Parathyroid adenoma (tissue), 2 donors: ENCODE results near the gene CLSTN2.

Source experiments
- H2AFZ ChIP-seq: fragments of 300-600 bp; sonication (generic); one replicate; pipeline ENCODE4 v1.7.0; 2017; ENCODE audit warnings: antibody characterized with exemption, mild to moderate bottlenecking
- H3K27ac ChIP-seq: fragments of 300-600 bp; sonication (generic); one replicate; pipeline ENCODE4 v1.7.0; 2017
- H3K27me3 ChIP-seq: fragments of 300-600 bp; sonication (generic); one replicate; pipeline ENCODE4 v1.7.0; 2017; ENCODE audit warnings: low read length; ENCODE audit not compliant: control insufficient read depth, insufficient read depth
- H3K36me3 ChIP-seq: fragments of 300-600 bp; sonication (generic); one replicate; pipeline ENCODE4 v1.7.0; 2017; ENCODE audit warnings: low read length; ENCODE audit not compliant: control insufficient read depth, insufficient read depth
- H3K4me1 ChIP-seq: fragments of 300-600 bp; sonication (generic); one replicate; pipeline ENCODE4 v1.7.0; 2017; ENCODE audit warnings: control low read depth
- H3K4me2 ChIP-seq: fragments of 300-600 bp; sonication (generic); one replicate; pipeline ENCODE4 v1.7.0; 2017; ENCODE audit warnings: low read length
- H3K4me3 ChIP-seq: fragments of 300-600 bp; sonication (generic); one replicate; pipeline ENCODE4 v1.7.0; 2017; ENCODE audit warnings: low read depth, low read length
- H3K79me2 ChIP-seq: fragments of 300-600 bp; sonication (generic); one replicate; pipeline ENCODE4 v1.7.0; 2017; ENCODE audit warnings: control low read depth
- H3K9ac ChIP-seq: fragments of 300-600 bp; sonication (generic); one replicate; pipeline ENCODE4 v1.7.0; 2017; ENCODE audit warnings: mild to moderate bottlenecking
- H3K9me3 ChIP-seq: fragments of 300-600 bp; sonication (generic); one replicate; pipeline ENCODE4 v1.7.0; 2017; ENCODE audit warnings: low read length; ENCODE audit not compliant: control insufficient read depth
- TF ChIP-seq, protein P1 (sequence below): fragments of 300-600 bp; sonication (generic); IDR thresholded peaks from one replicate; pipeline ENCODE4 v1.7.0; 2017; ENCODE audit warnings: antibody characterized with exemption, mild to moderate bottlenecking
- donor health status: primary hyperparathyroidism.

The CLSTN2 gene

DNA sequence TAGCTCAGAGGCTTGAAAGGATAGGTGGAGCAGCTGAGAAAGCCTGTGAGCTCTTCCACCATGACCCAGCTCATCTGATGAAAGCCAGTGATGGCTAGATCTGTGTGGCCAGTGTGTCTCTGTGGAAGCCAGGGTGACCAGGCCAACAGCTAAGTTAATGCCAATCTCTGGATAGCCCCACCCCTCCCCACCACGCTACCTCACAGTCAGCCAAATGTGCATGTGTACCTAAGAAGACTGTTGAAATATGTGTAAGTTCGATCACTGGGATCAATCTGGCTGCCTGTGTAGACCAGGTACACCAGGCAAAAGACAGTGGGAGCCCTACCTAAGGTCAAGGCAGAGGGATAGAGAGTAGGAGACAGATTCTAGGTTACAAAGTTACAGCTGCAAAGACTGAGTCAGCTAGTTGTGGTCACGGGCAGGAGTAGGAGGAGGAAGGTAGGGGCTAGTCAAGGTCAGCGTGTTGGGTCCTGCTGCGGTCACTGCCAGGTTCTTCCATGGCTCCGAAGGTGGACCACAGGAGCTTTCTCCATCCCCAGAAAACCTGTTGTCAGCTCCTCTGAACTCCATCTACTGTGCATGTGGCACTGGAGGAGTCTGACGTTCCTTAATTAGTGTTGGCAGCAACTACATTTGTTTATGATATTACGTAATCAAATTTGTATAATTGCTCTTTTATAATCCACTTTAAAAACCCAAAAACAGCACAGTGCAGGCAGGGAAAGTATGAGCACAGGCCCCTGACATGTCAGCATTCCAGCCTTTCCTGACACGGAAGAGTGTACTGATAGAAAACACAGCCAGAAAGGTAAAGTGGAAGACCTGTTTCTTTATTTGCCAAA lies 318.0 kb downstream of the CLSTN2 start:
- TF ChIP-seq, protein P1, sequence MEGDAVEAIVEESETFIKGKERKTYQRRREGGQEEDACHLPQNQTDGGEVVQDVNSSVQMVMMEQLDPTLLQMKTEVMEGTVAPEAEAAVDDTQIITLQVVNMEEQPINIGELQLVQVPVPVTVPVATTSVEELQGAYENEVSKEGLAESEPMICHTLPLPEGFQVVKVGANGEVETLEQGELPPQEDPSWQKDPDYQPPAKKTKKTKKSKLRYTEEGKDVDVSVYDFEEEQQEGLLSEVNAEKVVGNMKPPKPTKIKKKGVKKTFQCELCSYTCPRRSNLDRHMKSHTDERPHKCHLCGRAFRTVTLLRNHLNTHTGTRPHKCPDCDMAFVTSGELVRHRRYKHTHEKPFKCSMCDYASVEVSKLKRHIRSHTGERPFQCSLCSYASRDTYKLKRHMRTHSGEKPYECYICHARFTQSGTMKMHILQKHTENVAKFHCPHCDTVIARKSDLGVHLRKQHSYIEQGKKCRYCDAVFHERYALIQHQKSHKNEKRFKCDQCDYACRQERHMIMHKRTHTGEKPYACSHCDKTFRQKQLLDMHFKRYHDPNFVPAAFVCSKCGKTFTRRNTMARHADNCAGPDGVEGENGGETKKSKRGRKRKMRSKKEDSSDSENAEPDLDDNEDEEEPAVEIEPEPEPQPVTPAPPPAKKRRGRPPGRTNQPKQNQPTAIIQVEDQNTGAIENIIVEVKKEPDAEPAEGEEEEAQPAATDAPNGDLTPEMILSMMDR: no peak
- no peak overlapping the region for H3K4me2 ChIP-seq
- H2AFZ ChIP-seq: no peak overlapping the region
- no peak overlapping the region for H3K27ac ChIP-seq
- H3K4me1 ChIP-seq: no peaks in the 10 kb centered on the region
- H3K36me3 ChIP-seq: no peaks in the 10 kb centered on the region
- H3K79me2 ChIP-seq: no peaks in the 10 kb centered on the region
- no peak overlapping the region for H3K4me3 ChIP-seq
- H3K27me3 ChIP-seq: no peaks in the 10 kb centered on the region
- no peak overlapping the region for H3K9ac ChIP-seq
- H3K9me3 ChIP-seq: no peaks in the 10 kb centered on the region

DNA sequence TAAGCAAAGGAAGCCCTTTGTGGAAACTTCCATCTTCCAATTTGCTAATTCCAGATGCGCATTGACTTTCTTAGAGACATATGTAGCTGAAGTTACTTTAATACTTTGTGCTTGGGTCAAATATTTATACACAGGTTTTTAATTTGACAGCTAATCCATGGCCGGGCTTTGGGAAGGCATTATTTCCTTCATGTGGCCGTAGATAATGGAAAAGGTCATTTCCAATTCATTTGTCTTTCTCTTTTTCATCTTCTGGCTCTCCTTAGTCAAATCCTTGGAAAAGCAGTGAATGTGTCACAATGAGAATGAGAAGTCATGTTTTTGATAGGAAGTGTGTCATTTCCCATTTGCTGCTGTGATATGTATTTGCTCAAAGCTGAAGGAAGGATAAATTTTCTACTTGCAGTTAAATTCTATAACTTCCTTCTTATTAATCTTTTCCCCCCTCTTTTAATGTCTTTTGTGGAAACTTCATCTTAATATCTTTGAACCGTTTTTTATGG lies 323.3 kb downstream of the CLSTN2 start:
- Histone ChIP-seq H2AFZ (no peak overlapping the region), H3K9ac (no peak overlapping the region), H3K27me3 (no peaks in the 10 kb centered on the region), H3K4me1 (no peaks in the 10 kb centered on the region), H3K79me2 (no peaks in the 10 kb centered on the region), H3K36me3 (no peaks in the 10 kb centered on the region), H3K9me3 (no peaks in the 10 kb centered on the region), H3K4me2 (no peak overlapping the region), H3K4me3 (no peak overlapping the region), H3K27ac (no peak overlapping the region)
- TF ChIP-seq, protein P1: no peak

DNA sequence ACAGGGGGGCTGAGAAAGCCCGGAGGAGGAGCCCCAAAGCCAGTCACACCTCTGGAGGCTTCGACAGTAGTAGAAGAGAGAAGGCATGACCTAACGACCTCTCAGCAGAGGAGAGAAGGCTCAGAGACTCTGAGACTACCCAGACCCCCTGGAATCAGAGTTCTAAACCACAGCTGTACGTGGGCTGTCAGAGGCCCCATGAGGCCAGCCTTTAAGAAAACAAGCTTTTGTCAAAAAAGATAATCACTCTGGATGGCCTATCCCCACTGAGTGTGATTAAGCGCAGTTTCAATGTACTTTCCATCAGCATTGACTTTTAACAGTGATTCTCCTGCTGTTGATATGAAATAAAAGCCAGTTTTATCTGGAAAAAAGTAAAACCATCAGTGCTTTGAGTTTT lies 330.3 kb downstream of the CLSTN2 start:
- Histone ChIP-seq H3K36me3 (no peaks in the 10 kb centered on the region), H3K27me3 (no peaks in the 10 kb centered on the region), H3K27ac (no peak overlapping the region), H3K4me1 (no peaks in the 10 kb centered on the region), H2AFZ (no peak overlapping the region), H3K4me2 (no peak overlapping the region), H3K9me3 (no peaks in the 10 kb centered on the region), H3K9ac (no peak overlapping the region), H3K4me3 (no peak overlapping the region), H3K79me2 (no peaks in the 10 kb centered on the region)
- TF ChIP-seq, protein P1: no peak

DNA sequence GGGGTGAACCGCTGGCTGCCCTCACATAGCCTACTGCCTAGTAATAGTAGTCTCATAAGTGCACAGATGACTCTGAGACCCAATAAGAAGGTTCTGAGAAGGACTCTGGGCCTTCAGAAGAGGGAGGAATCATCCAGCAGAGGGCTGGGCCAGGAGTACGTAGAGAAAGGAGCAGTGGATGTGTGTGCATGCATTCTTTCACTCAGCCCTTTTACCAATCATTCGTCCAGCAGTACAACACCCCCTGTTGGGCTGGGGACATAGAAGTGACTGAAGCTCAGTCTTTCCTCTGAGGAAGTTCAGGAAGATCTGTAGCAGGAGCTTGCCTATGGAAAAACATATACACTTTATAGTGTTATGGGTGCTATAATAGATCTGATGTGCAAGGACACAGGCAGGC lies 333.1 kb downstream of the CLSTN2 start:
- Histone ChIP-seq H3K27ac (no peak overlapping the region), H2AFZ (no peak overlapping the region), H3K4me1 (no peaks in the 10 kb centered on the region), H3K79me2 (no peaks in the 10 kb centered on the region), H3K4me3 (no peak overlapping the region), H3K4me2 (no peak overlapping the region), H3K9ac (no peak overlapping the region), H3K36me3 (no peaks in the 10 kb centered on the region), H3K27me3 (no peaks in the 10 kb centered on the region), H3K9me3 (no peaks in the 10 kb centered on the region)
- TF ChIP-seq, protein P1: no peak

DNA sequence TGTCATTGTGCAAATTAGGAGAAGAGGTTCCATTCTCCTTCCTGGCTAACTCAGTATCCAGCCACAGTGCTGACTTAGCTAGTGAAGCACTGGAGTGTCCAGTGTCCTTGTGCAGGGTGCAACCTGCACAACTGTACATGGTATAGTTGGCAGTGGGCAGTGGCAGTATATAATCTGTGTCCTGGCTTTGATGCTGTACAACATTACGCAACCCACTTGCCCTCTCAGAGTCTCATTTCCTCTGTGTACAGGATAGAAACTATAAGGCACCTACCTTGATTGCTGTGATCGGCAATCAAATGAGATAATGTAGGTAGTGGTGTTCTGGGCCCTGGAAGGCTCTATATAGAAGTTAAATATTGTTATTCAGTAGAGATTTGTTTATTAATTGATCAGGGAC lies 333.6 kb downstream of the CLSTN2 start:
- Histone ChIP-seq H3K4me1 (no peaks in the 10 kb centered on the region), H3K36me3 (no peaks in the 10 kb centered on the region), H3K27me3 (no peaks in the 10 kb centered on the region), H3K9me3 (no peaks in the 10 kb centered on the region), H2AFZ (no peak overlapping the region), H3K79me2 (no peaks in the 10 kb centered on the region), H3K27ac (no peak overlapping the region), H3K4me3 (no peak overlapping the region), H3K9ac (no peak overlapping the region), H3K4me2 (no peak overlapping the region)
- TF ChIP-seq, protein P1: no peak
